HG03565 (cell line): ENCODE results near the gene DNAJC24.

ENCODE experiments used
- ATAC-seq: cut with Tn5 transposase; IDR thresholded peaks from one replicate; pipeline ENCODE4 v1.9.1; 2021; ENCODE audit warnings: mild to moderate bottlenecking, moderate library complexity; ENCODE audit not compliant: unreplicated experiment

The DNAJC24 gene

GRCh38 chr11:31480930-31481329 is 111.3 kb downstream of the DNAJC24 start:
- ATAC-seq, result no peak
